ENCODE results near the gene ZDHHC5. TPM values are rescaled to one million over a fixed set of nuclear protein-coding genes. Genes with fewer than 3 reads are reported as not detected.

Gene ZDHHC5
- total and polyA plus RNA-seq, 2 donors (not counting 1 experiment from before 2014, with no cell fraction given), result 31.5 to 53.8 TPM

- Histone ChIP-seq H3K27me3 (replicated peaks in 1 of 4; ENCODE audit: control extremely low read depth in 1 of 4, control insufficient read depth in 3 of 4, insufficient read depth in 4 of 4, low read length in 3 of 4) (peaks cover 0 to 69% (median 54%) of the 10 kb centered on the region in 4 experiments), H3K79me2 (ENCODE audit: control insufficient read depth, insufficient read depth, low read length) (no peaks in the 10 kb centered on the region), H3K4me2 (replicated peaks; ENCODE audit: low read depth, low read length, poor library complexity, severe bottlenecking) (peak overlapping the region; percentile 55), H3K36me3 (replicated peaks in 1 of 2; ENCODE audit: control extremely low read depth in 1 of 2, control insufficient read depth in 1 of 2, extremely low read depth in 1 of 2, insufficient read depth in 2 of 2, low read length in 1 of 2) (no peaks in the 10 kb centered on the region), H3K4me3 (ENCODE audit: control extremely low read depth in 1 of 5, extremely low read depth in 1 of 5, insufficient read depth in 1 of 5, low read depth in 2 of 5, low read length in 4 of 5) (peak overlapping the region in 1 of 5 experiments; percentile 24), H3K27ac (ENCODE audit: low read length in 2 of 2) (no peak overlapping the region), H3K4me1 (ENCODE audit: control insufficient read depth in 2 of 2, insufficient read depth in 2 of 2, low read length in 2 of 2) (peaks cover 46 to 48% of the 10 kb centered on the region in 2 donors), H3K9me3 (ENCODE audit: control extremely low read depth in 1 of 3, control insufficient read depth in 2 of 3, insufficient read depth in 1 of 3, low read length in 2 of 3) (peaks cover 0 to 11% (median 0%) of the 10 kb centered on the region in 3 donors), H2AFZ (ENCODE audit: insufficient read depth, low read depth, low read length, poor library complexity, severe bottlenecking) (no peak overlapping the region), H4K20me1 (ENCODE audit: control insufficient read depth, insufficient read depth, low read length, poor library complexity, severe bottlenecking) (no peaks in the 10 kb centered on the region), H3K9ac (ENCODE audit: low read length) (no peak overlapping the region)
- H3K9me3 Mint-ChIP-seq (ENCODE audit: insufficient read depth), result no peaks in the 10 kb centered on the region
- peaks cover 43% of the 10 kb centered on the region for H3K4me1 Mint-ChIP-seq
- ChIA-PET POLR2A (interaction anchor here (0.9 kb wide), 1 partner anchor 10 kb away, joined by 5 read pairs; no protein-coding TSS in a partner anchor), CTCF (interaction anchor here (0.9 to 1.2 kb wide), 3 partner anchors 10 to 152 kb away, joined by 3 to 5 read pairs (median 3); no protein-coding TSS in a partner anchor)
- H3K4me3 Mint-ChIP-seq, result peak overlapping the region; percentile 78
- TF ChIP-seq CTCF (IDR thresholded peaks at IDR 0.05) (no peak), EZH2 (IDR thresholded peaks at IDR 0.05; ENCODE audit: borderline replicate concordance, insufficient read depth, low read depth, low read length, poor library complexity, severe bottlenecking) (no peak)
- peak; percentile 53 for DNase-seq
- WGBS (ENCODE audit: insufficient coverage), result under 1% methylated on average over 15 of the region's 23 CpGs
- intact Hi-C loops (cut with micrococcal nuclease), result no loop called here
- peak overlapping the region; percentile 37 for H3K27ac Mint-ChIP-seq
- H3K27me3 Mint-ChIP-seq, result peaks cover 70% of the 10 kb centered on the region
- no peak for ATAC-seq (ENCODE audit: low read depth)
These were observed 18.8 kb upstream of the ZDHHC5 start for GRCh38 chr11:57648801-57649735.
